DMS153 (cell line): ENCODE data around the gene POMGNT1.

Experiments
- DNase-seq: peaks from one replicate; lab custom pipeline; 2025; lab: John Stamatoyannopoulos, UW

POMGNT1 gene

GRCh38 chr1:46157916-46158311 is 40.3 kb downstream of the POMGNT1 start:
- no peak for DNase-seq

GRCh38 chr1:46153732-46154131 is 44.5 kb downstream of the POMGNT1 start:
- DNase-seq = no peak

GRCh38 chr1:46153228-46153627 is 45.0 kb downstream of the POMGNT1 start:
- no peak for DNase-seq

GRCh38 chr1:46152016-46152415 is 46.2 kb downstream of the POMGNT1 start:
- DNase-seq = no peak

- DNase-seq = no peak
Measured at GRCh38 chr1:46150085-46150484, 48.1 kb downstream of the POMGNT1 start.

GRCh38 chr1:46148318-46148717 is 49.9 kb downstream of the POMGNT1 start:
- no peak for DNase-seq
